ENCODE results near the gene CD46.

The CD46 gene

DNA sequence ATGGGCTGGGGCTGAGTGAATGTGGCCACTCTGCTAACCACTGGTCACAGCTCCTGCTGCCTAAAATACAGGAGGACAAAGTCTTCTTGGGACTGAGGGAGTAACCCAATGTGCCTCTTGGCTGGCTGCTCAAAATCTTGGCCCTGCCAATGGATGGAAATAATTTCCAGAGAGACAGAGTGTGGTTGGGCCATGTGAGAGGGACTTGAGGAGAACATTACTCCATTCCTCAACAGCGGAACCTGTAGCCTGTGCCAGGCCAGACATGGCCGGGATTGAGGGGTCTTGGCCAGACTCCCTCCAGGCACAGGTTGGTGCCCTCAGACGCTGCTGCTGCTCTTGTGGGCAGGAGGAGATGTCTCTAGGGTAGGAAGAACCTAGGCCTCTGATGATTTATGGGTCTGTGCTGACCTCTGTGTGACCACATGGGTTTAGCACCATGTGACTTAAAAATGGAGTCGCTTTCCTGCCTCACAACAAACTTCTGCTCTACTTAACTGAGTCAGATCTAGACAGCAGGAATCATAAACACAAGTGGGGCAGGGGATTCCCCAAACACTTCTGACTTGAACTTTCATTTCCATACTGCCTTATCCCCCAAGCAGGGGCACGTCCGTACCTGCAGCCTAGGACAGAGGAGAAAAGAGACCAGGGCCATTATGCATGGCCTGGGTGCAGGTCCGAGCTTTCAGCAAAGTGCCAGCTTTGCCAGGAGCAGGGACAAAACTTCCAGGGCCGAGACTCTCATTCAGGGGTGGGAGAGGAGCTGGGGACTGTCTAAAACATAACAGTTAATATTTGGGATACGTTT is 79.9 kb downstream of the CD46 start:
- H3K4me3 ChIP-seq (replicated peaks; ENCODE audit: low read depth, low read length), result no peak overlapping the region
- TF ChIP-seq, protein P1, sequence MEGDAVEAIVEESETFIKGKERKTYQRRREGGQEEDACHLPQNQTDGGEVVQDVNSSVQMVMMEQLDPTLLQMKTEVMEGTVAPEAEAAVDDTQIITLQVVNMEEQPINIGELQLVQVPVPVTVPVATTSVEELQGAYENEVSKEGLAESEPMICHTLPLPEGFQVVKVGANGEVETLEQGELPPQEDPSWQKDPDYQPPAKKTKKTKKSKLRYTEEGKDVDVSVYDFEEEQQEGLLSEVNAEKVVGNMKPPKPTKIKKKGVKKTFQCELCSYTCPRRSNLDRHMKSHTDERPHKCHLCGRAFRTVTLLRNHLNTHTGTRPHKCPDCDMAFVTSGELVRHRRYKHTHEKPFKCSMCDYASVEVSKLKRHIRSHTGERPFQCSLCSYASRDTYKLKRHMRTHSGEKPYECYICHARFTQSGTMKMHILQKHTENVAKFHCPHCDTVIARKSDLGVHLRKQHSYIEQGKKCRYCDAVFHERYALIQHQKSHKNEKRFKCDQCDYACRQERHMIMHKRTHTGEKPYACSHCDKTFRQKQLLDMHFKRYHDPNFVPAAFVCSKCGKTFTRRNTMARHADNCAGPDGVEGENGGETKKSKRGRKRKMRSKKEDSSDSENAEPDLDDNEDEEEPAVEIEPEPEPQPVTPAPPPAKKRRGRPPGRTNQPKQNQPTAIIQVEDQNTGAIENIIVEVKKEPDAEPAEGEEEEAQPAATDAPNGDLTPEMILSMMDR (IDR thresholded peaks at IDR 0.05; ENCODE audit: low read length, missing control alignments), result no peak
- no peak for DNase-seq (ENCODE audit: low read depth)

DNA sequence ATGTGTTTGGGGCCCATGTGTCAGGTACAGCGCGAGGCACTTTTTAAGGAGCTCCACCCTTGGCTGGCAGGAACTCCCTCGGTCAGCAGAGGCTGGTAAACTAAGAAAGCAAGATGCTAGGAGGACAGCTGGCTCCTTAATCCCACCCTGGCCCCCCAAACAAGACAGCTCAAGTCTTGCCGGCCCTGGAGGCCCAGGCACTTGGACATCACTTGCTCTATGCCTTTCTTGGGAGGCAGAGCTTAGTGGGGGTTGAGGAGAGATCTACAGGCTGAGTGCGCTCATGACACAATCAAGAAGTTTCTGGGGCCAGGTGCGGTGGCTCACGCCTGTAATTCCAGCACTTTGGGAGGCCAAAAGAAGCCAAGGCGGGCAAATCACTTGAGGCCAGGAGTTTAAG is 80.9 kb downstream of the CD46 start:
- no peak for DNase-seq (ENCODE audit: low read depth)
- TF ChIP-seq, protein P1 (IDR thresholded peaks at IDR 0.05; ENCODE audit: low read length, missing control alignments), result no peak
- H3K4me3 ChIP-seq (replicated peaks; ENCODE audit: low read depth, low read length), result no peak overlapping the region

DNA sequence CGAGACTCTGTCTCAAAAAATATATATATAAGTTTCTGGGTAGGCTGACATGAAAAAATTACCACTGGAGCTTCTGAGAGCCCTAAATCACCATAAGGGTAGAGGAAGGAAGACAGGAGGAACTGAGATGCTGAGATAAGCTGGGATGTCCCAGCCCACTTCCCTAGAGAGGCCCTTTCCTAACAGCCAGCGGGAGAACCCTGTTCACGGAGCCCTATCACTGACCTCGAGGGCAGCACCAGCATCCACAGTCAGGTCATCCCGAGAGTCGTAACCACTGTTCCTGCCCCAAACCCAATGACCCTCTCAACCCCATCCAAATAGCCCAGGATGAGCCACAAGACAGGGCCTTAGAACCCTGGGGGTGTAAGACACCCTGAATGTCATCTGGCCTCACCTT is 81.5 kb downstream of the CD46 start:
- no peak for DNase-seq (ENCODE audit: low read depth)
- H3K4me3 ChIP-seq (replicated peaks; ENCODE audit: low read depth, low read length), result no peak overlapping the region
- TF ChIP-seq, protein P1 (IDR thresholded peaks at IDR 0.05; ENCODE audit: low read length, missing control alignments), result no peak

DNA sequence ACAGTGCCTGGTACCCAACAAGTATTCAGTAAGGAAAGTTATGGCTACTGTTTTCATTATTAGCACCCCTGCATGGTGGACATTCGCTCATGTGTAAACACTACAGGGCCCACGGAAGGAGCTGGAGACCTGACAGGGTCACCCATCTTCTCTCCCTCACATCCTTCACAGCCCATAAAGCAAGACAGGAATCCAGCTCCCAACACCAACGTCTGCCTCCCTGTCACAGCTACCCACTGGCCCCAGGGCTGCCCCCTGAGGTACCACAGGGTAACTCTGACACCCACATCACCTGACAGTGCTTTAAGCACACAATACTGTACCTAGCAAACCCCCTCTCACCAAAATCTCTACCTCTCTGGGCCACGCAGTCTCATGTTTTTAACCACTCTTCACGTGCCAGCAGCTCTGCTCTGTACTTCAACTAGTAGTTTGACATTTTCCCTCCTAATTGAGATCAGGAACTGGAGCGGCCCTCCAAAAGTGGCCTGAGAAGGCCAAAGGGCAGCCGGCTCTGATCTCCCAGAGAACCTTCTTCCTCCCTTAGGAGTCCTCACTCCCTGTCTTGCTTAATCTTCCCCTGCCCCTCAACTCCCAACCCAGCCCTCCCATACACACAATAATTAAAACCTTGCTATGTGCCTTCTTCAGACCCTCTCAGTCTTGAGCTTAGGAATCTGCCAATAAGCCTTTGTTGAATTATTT is 82.3 kb downstream of the CD46 start:
- no peak overlapping the region for H3K4me3 ChIP-seq (replicated peaks; ENCODE audit: low read depth, low read length)
- no peak for DNase-seq (ENCODE audit: low read depth)
- TF ChIP-seq, protein P1 (IDR thresholded peaks at IDR 0.05; ENCODE audit: low read length, missing control alignments), result no peak

DNA sequence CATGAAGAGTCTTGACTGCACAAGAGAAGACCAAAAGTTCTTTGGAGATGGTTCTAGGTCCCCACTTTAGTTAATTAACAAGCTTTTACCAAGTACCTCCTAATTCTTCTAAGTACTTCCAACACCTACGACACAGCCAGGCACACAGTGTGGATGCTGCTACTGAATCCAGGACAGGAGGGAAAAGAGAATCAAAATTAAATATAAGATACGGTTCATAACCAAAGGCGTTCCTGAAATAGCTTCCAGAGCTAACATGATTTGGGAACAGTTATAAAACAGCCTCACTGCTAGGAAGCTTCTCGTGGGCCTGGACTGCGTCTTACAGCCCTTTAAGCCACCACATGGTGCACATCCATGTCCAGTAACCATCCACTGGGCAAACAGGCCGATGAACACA is 84.1 kb downstream of the CD46 start:
- TF ChIP-seq, protein P1 (IDR thresholded peaks at IDR 0.05; ENCODE audit: low read length, missing control alignments), result no peak
- no peak overlapping the region for H3K4me3 ChIP-seq (replicated peaks; ENCODE audit: low read depth, low read length)
- DNase-seq (ENCODE audit: low read depth), result no peak

DNA sequence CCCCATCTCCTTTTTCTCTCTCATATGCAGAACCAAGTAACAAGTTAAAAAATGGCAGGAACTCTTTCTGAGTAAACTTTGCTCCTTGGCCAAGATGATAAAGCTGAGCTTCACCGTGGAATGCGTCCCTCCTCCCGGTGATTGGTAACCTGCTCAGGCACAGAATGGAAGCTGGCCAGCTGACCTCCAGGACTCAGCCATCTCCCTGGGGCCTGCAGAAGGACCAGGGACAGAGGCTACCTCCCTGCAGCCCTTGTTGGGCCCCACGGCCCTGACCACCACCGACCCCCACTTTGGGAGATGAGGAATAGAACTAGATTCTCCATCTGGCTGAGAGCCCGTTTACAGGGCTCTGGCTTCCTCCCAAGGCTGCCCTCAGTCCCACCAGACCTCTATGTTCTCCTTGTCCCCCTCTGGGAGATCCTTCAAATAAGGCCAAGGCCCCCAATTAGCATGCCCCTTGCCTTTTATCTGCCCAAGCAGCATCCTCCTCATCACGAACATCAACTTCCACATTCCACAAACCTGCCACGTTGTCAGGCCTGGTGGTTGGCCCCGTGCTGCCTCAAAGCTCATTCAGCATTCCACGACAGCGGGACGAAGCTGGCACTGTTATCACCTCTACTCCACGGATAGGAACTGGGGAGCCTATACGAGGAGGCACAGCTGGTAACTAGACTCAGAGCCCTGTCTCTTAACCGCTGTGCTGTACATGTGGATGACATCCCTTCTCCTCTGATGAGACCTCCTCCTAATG is 84.9 kb downstream of the CD46 start:
- no peak for DNase-seq (ENCODE audit: low read depth)
- TF ChIP-seq, protein P1 (IDR thresholded peaks at IDR 0.05; ENCODE audit: low read length, missing control alignments), result no peak
- no peak overlapping the region for H3K4me3 ChIP-seq (replicated peaks; ENCODE audit: low read depth, low read length)

Measured in fibroblast of pulmonary artery (primary cell).